ENCODE results near the gene RPS6KA2.

RPS6KA2 gene

GRCh38 chr6:166488076-166488685 is 138.9 kb downstream of the RPS6KA2 start:
- DNase-seq (ENCODE audit: low spot score) = no peak

DNA sequence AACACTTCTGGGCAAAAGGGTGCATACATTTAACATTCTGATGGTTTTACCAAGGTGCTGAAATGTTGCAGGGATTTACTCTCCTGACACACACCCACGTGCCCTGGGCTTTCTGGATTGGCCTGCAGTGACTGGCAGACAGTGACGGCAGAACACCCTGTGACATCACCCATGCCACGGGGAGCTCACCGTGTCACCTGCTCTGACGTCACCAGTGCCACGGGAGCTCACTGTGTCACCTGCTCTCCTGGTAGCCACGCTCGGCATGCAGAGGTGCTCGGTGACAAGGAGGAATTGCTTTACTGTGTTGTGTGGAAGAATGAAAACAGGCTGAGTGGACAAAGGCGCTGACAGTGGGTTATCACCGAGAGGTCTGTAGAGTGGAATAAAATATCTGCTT is 139.9 kb downstream of the RPS6KA2 start:
- no peak for DNase-seq (ENCODE audit: low spot score)

GRCh38 chr6:166486536-166486880 is 140.5 kb downstream of the RPS6KA2 start:
- DNase-seq (ENCODE audit: low spot score) = no peak

DNA sequence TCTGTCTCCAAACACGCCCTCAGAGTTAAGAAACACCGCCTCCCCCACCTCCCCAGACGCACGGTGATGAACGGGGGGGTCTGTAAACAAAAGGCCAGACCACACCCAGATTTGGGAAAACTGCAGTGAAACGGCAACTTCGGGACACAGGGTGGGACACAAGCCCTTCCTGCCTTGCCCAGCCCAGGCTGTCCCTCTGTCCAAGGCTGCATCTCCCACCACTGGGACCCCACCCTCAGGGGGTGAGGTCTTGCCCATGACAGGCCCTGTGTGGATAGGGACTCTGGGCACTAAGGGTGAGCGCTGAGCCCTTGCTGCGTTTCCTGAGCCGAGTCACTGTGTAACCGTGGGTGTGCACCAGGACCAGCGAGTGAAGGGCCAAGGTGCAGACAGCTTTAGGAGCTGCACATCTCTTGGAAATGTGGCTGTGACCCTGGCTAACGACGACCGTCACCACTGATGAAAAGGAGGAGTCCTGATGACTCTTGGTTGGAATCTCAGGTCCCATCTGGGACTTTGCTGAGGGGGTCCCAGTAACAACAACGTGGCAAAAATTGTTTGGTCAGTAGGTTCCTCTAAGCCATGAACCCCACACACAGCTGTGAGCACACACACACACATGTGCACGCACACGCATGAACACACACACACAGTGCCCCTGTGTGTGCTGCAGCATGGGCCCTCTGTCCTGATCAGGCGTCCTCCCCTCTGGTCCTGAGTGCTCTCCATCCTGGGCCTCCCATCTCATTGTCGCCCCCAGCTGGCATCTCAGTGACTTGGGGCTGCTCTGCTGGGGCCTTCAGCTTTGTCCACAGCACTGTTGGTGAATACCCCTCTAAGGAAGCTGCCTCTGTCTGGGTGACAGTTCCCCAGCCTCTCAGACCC is 141.2 kb downstream of the RPS6KA2 start:
- no peak for DNase-seq (ENCODE audit: low spot score)

GRCh38 chr6:166484863-166485262 is 142.2 kb downstream of the RPS6KA2 start:
- DNase-seq (ENCODE audit: low spot score) = no peak

GRCh38 chr6:166483573-166484250 is 143.3 kb downstream of the RPS6KA2 start:
- no peak for DNase-seq (ENCODE audit: low spot score)

GRCh38 chr6:166483026-166483425 is 144.0 kb downstream of the RPS6KA2 start:
- DNase-seq (ENCODE audit: low spot score) = no peak

GRCh38 chr6:166478782-166479592 is 148.1 kb downstream of the RPS6KA2 start:
- no peak for DNase-seq (ENCODE audit: low spot score)

DNA sequence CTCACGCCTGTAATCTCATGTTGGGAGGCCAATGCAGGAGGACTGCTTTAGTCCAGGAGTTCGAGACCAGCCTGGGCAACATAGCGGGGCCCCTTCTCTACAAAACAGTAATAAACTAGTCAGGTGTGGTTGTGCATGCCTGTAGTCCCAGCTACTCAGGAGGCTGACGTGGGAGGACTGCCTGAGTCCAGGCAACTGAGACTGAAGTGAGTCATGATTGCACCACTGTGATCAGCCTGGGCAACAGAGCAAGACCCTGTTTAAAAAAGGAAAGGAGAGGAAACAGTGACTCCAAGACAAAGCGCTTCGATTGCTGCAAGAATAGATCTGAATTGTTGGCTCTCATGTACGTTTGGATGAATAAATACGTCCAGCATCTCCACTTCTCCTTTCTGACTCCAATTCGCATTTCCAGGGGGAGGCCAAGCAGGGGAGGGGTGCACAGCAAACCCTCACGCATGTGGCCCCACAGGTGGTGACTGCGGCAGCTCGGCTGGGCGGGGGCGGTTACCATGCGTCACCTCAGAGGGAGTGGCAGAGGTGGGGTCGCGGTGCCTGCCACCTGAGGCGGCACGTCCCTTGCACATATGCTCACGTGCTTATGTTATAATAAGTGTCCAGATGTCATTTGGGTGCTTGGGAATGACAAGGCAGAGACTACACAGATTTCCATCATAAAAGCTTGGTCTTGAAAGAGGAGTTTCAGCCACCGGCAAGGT is 149.2 kb downstream of the RPS6KA2 start:
- no peak for DNase-seq (ENCODE audit: low spot score)

GRCh38 chr6:166476634-166477215 is 150.3 kb downstream of the RPS6KA2 start:
- DNase-seq (ENCODE audit: low spot score) = no peak

- DNase-seq (ENCODE audit: low spot score) = no peak
These were observed 150.9 kb downstream of the RPS6KA2 start for GRCh38 chr6:166476061-166476591.

- no peak for DNase-seq (ENCODE audit: low spot score)
These were observed 152.1 kb downstream of the RPS6KA2 start for GRCh38 chr6:166474721-166475565.

DNA sequence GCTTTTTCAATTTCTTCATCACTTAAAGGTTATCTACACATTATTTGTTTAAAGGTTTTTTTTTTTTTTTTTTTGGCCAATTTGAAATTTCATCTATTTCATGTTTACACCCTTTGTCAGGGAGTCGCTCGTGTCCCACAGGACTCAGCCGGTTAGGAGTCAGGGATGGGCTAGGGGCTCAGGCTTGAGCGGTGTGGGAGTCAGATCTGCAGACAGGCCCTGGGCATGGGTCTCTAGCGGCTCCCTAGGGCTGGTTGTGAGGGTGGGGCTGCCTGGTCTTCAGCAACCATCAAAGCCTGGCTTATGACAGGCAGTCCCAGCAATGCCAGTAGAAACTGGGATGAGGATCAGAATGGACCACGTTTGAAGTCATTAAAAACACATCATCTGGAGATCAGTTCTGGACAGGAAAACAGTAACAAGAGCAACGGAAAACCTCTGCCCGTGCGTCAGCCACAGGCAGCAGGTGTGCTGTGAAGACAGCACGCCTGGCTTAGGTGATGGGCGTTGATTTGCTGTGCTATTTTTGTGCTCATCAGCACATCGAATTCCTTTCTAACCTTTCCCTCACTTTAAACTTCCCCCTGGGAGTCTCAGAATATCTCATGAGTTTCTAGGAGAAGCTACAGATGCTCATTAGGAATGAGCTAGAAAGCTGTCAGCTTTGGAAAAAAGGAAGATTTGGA is 153.0 kb downstream of the RPS6KA2 start:
- no peak for DNase-seq (ENCODE audit: low spot score)

- no peak for DNase-seq (ENCODE audit: low spot score)
These were observed 154.4 kb downstream of the RPS6KA2 start for GRCh38 chr6:166472636-166473035.

DNA sequence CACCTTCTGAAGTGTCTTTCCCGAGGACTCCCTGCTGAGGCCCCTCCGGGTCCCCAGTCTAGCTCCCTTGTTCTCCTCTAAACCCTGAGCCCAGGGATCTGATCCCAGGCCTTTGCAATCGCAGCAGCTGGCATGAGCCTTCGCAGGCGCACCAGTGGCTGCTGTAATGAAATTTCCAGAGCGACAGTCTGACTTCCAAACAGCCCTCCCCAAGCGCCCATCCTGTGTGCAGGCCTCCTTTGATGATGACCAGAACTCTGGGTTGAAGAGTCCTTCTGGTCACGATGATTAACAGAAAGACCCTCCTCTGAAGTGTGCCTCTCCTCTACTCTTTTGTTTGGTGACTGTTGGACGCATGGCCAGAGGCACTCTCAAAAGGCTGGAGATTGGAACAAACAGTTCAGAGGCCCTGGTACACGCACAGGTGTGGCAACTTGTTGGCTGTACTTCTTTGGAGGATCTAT is 155.2 kb downstream of the RPS6KA2 start:
- no peak for DNase-seq (ENCODE audit: low spot score)

DNA sequence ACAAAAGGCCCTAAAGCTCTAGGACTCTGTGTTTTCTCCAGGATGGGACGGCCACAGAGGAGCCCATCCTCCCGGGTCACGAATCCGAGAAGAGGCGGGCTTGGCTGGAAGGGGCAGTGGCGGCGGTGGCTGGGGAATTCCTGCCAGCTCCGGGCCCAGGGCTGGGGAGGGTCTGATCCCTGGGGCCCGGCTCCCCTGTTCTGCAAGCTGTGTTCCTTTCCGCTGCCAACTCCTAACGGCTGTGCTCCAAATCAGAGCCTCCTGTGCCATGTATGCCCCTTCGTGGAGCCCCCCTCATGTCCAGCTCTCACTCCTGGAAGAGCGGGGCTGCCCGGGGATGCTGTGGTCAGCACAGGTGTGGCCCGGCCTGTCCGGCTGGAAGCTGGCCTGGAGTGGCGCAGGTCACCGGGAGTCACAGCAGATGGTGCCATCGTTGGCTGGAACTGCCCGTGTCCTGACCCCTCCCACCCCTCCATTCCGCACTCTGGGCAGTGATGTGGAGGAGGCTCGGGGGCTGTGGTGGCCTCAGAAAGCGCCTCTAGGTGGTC is 156.1 kb downstream of the RPS6KA2 start:
- DNase-seq (ENCODE audit: low spot score) = no peak

- no peak for DNase-seq (ENCODE audit: low spot score)
These were observed 156.8 kb downstream of the RPS6KA2 start for GRCh38 chr6:166470029-166470862.

- no peak for DNase-seq (ENCODE audit: low spot score)
These were observed 157.6 kb downstream of the RPS6KA2 start for GRCh38 chr6:166469426-166469961.
